Muscle layer of duodenum (tissue), 2 donors: ENCODE results near the gene ERCC2.

Experiments used
- H3K27ac ChIP-seq: one replicate; pipeline ENCODE4 v1.7.0; 2013; ENCODE audit warnings: mild to moderate bottlenecking, low read length
- H3K27me3 ChIP-seq: one replicate; pipeline ENCODE4 v1.7.0; 2013; ENCODE audit warnings: low read depth, mild to moderate bottlenecking, control low read depth, low read length
- H3K36me3 ChIP-seq, 2 donors: one replicate each; pipeline ENCODE4 v1.7.0; 2013; ENCODE audit warnings: low read length in 2 of 2, control low read depth in 1 of 2, mild to moderate bottlenecking in 1 of 2; ENCODE audit not compliant: insufficient read depth in 2 of 2, control insufficient read depth in 1 of 2
- H3K4me1 ChIP-seq, 2 donors: one replicate each; pipeline ENCODE4 v1.7.0; 2013; ENCODE audit warnings: low read length in 2 of 2, mild to moderate bottlenecking in 2 of 2, control low read depth in 1 of 2, moderate library complexity in 1 of 2; ENCODE audit not compliant: insufficient read depth in 2 of 2, control insufficient read depth in 1 of 2
- H3K4me3 ChIP-seq, 2 donors: one replicate each; pipeline ENCODE4 v1.7.0; 2013; ENCODE audit warnings: low read length in 2 of 2, low read depth in 1 of 2, mild to moderate bottlenecking in 1 of 2
- H3K9me3 ChIP-seq, 2 donors: one replicate each; pipeline ENCODE4 v1.7.0; 2013; ENCODE audit warnings: low read length in 2 of 2, control low read depth in 1 of 2, mild to moderate bottlenecking in 1 of 2; ENCODE audit not compliant: control insufficient read depth in 1 of 2
- donor health status: healthy.

Gene ERCC2

GRCh38 chr19:45307361-45307760, 63.0 kb downstream of the ERCC2 start:
- no peak overlapping the region for H3K4me3 ChIP-seq
- peaks cover 0 to 7% of the 10 kb centered on the region in 2 donors for H3K36me3 ChIP-seq
- no peaks in the 10 kb centered on the region for H3K4me1 ChIP-seq
- H3K9me3 ChIP-seq, result peaks cover 0 to 4% of the 10 kb centered on the region in 2 donors
- no peaks in the 10 kb centered on the region for H3K27me3 ChIP-seq
- no peak overlapping the region for H3K27ac ChIP-seq

DNA sequence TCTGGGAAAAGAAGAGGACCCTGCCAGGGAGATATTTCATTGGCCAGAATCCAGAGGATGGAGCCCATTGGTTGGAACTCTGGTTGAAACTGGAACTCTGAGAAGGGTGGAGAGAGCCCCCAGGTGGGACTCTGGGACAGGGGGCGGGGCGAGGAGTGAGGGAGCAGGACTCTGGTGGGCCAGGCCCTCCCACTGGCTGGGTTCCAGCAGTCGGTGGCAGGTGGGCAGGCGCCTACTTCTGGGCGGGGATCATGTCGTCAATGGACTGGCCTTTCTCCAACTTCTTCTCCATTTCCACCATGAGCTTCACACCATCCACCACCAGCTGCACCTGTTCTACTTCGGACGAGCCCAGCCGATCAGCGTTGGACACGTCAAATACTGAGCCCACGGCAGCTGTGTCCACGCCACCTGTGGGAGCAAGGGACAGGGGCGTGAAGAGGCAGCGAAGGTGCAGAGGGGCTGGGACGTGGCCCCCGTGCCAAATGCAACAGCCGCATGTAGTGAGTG, 63.8 kb downstream of the ERCC2 start:
- Histone ChIP-seq H3K27ac (no peak overlapping the region), H3K9me3 (peaks cover 0 to 4% of the 10 kb centered on the region in 2 donors)

DNA sequence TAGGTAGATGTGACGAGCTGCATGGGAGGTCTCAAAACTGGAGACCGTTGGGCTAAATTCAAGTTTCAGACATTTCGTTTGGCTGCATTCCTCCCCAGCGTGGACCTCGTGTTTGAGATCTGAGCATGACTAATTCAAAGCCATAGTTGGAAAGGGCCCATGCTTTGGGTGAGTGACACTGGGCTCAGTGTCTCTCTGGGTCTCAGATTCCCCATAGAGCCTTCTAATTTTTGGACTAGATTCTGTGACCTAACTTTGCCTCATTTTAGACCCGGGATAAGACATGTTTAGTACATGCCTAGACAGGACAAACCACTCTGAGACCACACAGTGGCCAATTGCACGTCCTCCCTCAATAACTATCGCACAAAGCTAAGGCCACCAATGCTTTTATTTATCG, 64.3 kb downstream of the ERCC2 start:
- Histone ChIP-seq H3K9me3 (peaks cover 0 to 4% of the 10 kb centered on the region in 2 donors), H3K4me1 (no peaks in the 10 kb centered on the region), H3K36me3 (peaks cover 0 to 12% of the 10 kb centered on the region in 2 donors), H3K27me3 (no peaks in the 10 kb centered on the region), H3K27ac (no peak overlapping the region), H3K4me3 (no peak overlapping the region)

More for the DNA sequence above, 63.8 kb downstream of the ERCC2 start:
- no peak overlapping the region for H3K4me3 ChIP-seq
- no peaks in the 10 kb centered on the region for H3K4me1 ChIP-seq
- H3K27me3 ChIP-seq, result no peaks in the 10 kb centered on the region
- H3K36me3 ChIP-seq, result peaks cover 0 to 12% of the 10 kb centered on the region in 2 donors

GRCh38 chr19:45305421-45305820, 65.0 kb downstream of the ERCC2 start:
- peaks cover 0 to 12% of the 10 kb centered on the region in 2 donors for H3K36me3 ChIP-seq
- no peak overlapping the region for H3K4me3 ChIP-seq
- no peak overlapping the region for H3K27ac ChIP-seq
- no peaks in the 10 kb centered on the region for H3K27me3 ChIP-seq
- H3K9me3 ChIP-seq, result peaks cover 0 to 4% of the 10 kb centered on the region in 2 donors
- peaks cover 0 to 3% of the 10 kb centered on the region in 2 donors for H3K4me1 ChIP-seq

- Histone ChIP-seq H3K9me3 (peaks cover 0 to 4% of the 10 kb centered on the region in 2 donors), H3K27me3 (no peaks in the 10 kb centered on the region), H3K36me3 (peaks cover 0 to 12% of the 10 kb centered on the region in 2 donors), H3K4me3 (no peak overlapping the region), H3K4me1 (peaks cover 0 to 4% of the 10 kb centered on the region in 2 donors), H3K27ac (no peak overlapping the region)
Observed at GRCh38 chr19:45305007-45305406, 65.4 kb downstream of the ERCC2 start.

DNA sequence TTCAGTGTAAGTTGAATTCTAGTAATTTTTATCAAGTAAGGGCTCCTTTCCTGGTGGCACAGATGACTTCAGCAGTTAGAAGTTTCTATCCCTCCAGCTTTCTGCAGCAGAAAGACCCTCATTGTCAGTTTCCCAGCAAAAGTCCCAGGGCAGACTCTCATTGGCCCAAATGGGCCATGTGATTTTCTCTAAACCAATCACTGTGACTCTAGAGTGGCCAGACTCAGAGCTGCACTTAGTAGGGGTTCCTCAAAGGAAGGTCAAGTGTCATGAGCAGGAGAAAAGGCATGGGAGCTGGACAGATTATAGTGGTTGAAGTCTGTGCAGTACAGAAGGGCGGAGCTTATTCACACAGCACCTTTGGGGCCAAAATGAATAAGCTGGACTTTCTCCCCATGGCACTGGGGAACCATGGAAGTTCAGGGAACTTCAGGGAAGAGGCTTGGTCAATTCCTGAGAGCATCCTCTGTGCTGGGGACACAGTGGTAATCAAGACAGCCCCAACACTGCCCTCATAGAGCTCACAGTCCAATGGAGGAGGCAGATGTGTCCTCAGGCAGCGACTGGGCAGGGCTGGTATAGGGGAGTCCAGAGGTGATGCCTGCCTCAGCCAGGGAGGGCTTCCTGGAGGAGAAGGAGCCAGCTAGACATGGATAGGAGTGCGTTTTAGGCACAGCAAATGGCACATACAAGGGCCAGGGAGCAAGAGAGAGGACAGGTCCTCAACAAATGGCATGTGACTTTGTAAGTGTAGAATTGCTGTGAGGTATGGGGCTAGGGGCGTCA, 66.0 kb downstream of the ERCC2 start:
- Histone ChIP-seq H3K4me1 (peaks cover 0 to 4% of the 10 kb centered on the region in 2 donors), H3K9me3 (peaks cover 0 to 4% of the 10 kb centered on the region in 2 donors), H3K4me3 (no peak overlapping the region), H3K27ac (no peak overlapping the region), H3K36me3 (peaks cover 0 to 18% of the 10 kb centered on the region in 2 donors), H3K27me3 (no peaks in the 10 kb centered on the region)

GRCh38 chr19:45303269-45304060, 66.9 kb downstream of the ERCC2 start:
- no peak overlapping the region for H3K4me3 ChIP-seq
- peaks cover 0 to 4% of the 10 kb centered on the region in 2 donors for H3K9me3 ChIP-seq
- H3K27me3 ChIP-seq, result no peaks in the 10 kb centered on the region
- peaks cover under 1 to 21% of the 10 kb centered on the region in 2 donors for H3K36me3 ChIP-seq
- no peak overlapping the region for H3K27ac ChIP-seq
- peaks cover 0 to 4% of the 10 kb centered on the region in 2 donors for H3K4me1 ChIP-seq

GRCh38 chr19:45302416-45302815, 68.0 kb downstream of the ERCC2 start:
- peaks cover 0 to 4% of the 10 kb centered on the region in 2 donors for H3K9me3 ChIP-seq

More at GRCh38 chr19:45302416-45302815, 68.0 kb downstream of the ERCC2 start:
- Histone ChIP-seq H3K36me3 (peaks cover 5 to 31% of the 10 kb centered on the region in 2 donors), H3K4me3 (no peak overlapping the region), H3K27ac (no peak overlapping the region), H3K27me3 (no peaks in the 10 kb centered on the region), H3K4me1 (peaks cover 0 to 4% of the 10 kb centered on the region in 2 donors)
